ENCODE results near the gene OOSP3.

OOSP3 gene

GRCh38 chr11:59943997-59944714, 65.6 kb downstream of the OOSP3 start:
- Histone ChIP-seq H3K4me3 (ENCODE audit: extremely low read depth, insufficient read depth, low read length, poor library complexity, severe bottlenecking) (no peak overlapping the region), H3K36me3 (ENCODE audit: control insufficient read depth, insufficient read depth, low read length) (no peaks in the 10 kb centered on the region), H3K9me3 (ENCODE audit: control insufficient read depth, low read length) (no peaks in the 10 kb centered on the region), H3K4me1 (ENCODE audit: control insufficient read depth, insufficient read depth, low read length, poor library complexity, severe bottlenecking) (no peaks in the 10 kb centered on the region), H3K27ac (ENCODE audit: low read depth, low read length, severe bottlenecking) (no peak overlapping the region)
- 100% methylated on average over 1 of the region's 3 CpGs for WGBS, 2 experiments (ENCODE audit: insufficient coverage in 2 of 2)

GRCh38 chr11:59944720-59945119, 66.1 kb downstream of the OOSP3 start:
- Histone ChIP-seq H3K36me3 (ENCODE audit: control insufficient read depth, insufficient read depth, low read length) (no peaks in the 10 kb centered on the region), H3K27ac (ENCODE audit: low read depth, low read length, severe bottlenecking) (no peak overlapping the region), H3K9me3 (ENCODE audit: control insufficient read depth, low read length) (no peaks in the 10 kb centered on the region), H3K4me1 (ENCODE audit: control insufficient read depth, insufficient read depth, low read length, poor library complexity, severe bottlenecking) (no peaks in the 10 kb centered on the region), H3K4me3 (ENCODE audit: extremely low read depth, insufficient read depth, low read length, poor library complexity, severe bottlenecking) (no peak overlapping the region)
- 80 to 100% methylated on average over 1 of the region's 2 CpGs for WGBS, 2 experiments (ENCODE audit: insufficient coverage in 2 of 2)

All from mesodermal cell (in vitro differentiated cells).